SK-N-MC (cell line): ENCODE data around the gene KRT33B.
"Not testable (repeated sequence)": the region's sequence is repeated elsewhere in the genome, so short reads cannot be mapped to it uniquely, and the experiment has no call there.

Source experiments
- DNase-seq: peaks from one replicate; pipeline ENCODE4 v3.0.0-alpha.2; 2011; ENCODE audit warnings: low read depth, low spot score
- H3K27ac ChIP-seq: fragments of 200-600 bp; sonication (generic); 2 replicates; pipeline ENCODE4 v1.5.1; 2016; ENCODE audit warnings: mixed run types
- H3K36me3 ChIP-seq: fragments of 200-600 bp; sonication (generic); 2 replicates; pipeline ENCODE4 v1.6.1; 2017; ENCODE audit warnings: antibody characterized with exemption, low read length, mixed read lengths; ENCODE audit not compliant: insufficient read depth
- H3K4me3 ChIP-seq: fragments of 200-600 bp; sonication (generic); 2 replicates; pipeline ENCODE4 v1.5.1; 2016
- H3K9ac ChIP-seq: fragments of 200-600 bp; sonication (generic); 2 replicates; pipeline ENCODE4 v1.8.0; 2017; ENCODE audit warnings: mixed run types, mixed read lengths; ENCODE audit not compliant: insufficient read length
- H3K9me3 ChIP-seq: fragments of 200-600 bp; sonication (generic); 2 replicates; pipeline ENCODE4 v1.6.1; 2017; ENCODE audit warnings: low read depth, mild to moderate bottlenecking, antibody characterized with exemption, low read length, moderate library complexity, mixed read lengths
- EZH2 ChIP-seq: fragments of 200-600 bp; sonication (generic); IDR thresholded peaks from one replicate; pipeline ENCODE4 v1.6.1; 2017; ENCODE audit warnings: antibody characterized with exemption
- FOXP2 ChIP-seq: optimal IDR thresholded peaks from 2 replicates; pipeline ENCODE3; 2011; ENCODE audit warnings: mild to moderate bottlenecking, moderate library complexity; ENCODE audit not compliant: insufficient read depth; ENCODE audit errors: extremely low read length, control extremely low read depth
- POLR2AphosphoS5 ChIP-seq: IDR thresholded peaks from 2 replicates; pipeline ENCODE4 v1.6.1; 2012; ENCODE audit warnings: mild to moderate bottlenecking, low read depth, low read length, borderline replicate concordance

The KRT33B gene

DNA sequence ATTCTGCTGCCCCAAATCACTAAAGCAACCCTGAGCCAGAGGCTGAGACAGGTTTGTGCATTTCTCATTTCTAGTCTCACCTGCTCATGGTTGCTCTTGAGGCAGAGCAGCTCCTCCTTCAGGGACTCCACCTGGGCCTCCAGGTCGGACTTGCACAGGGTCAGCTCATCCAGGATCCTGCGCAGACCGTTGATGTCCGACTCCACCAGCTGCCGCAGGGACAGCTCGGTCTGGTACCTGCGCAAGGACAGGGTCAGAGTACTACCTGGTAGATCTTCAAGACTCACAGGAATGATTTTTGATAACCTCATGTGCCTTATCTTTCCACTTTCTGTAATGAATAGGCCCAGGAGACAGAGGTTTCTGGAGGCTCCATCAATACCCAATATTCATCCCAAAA is 26.7 kb upstream of the KRT33B start:
- no peak for DNase-seq
- TF ChIP-seq POLR2AphosphoS5 (no peak), FOXP2 (no peak), EZH2 (no peak)
- no peaks in the 10 kb centered on the region for H3K9me3 ChIP-seq
- H3K4me3 ChIP-seq: no peak overlapping the region
- H3K9ac ChIP-seq: no peak overlapping the region
- no peak overlapping the region for H3K27ac ChIP-seq
- no peaks in the 10 kb centered on the region for H3K36me3 ChIP-seq

- Histone ChIP-seq H3K4me3 (no peak overlapping the region), H3K36me3 (no peaks in the 10 kb centered on the region), H3K9me3 (no peaks in the 10 kb centered on the region), H3K9ac (no peak overlapping the region), H3K27ac (no peak overlapping the region)
- TF ChIP-seq FOXP2: no peak
- TF ChIP-seq EZH2: no peak
- no peak for TF ChIP-seq POLR2AphosphoS5
- DNase-seq: no peak
These were observed 26.0 kb upstream of the KRT33B start for GRCh38 chr17:41395611-41396010.

DNA sequence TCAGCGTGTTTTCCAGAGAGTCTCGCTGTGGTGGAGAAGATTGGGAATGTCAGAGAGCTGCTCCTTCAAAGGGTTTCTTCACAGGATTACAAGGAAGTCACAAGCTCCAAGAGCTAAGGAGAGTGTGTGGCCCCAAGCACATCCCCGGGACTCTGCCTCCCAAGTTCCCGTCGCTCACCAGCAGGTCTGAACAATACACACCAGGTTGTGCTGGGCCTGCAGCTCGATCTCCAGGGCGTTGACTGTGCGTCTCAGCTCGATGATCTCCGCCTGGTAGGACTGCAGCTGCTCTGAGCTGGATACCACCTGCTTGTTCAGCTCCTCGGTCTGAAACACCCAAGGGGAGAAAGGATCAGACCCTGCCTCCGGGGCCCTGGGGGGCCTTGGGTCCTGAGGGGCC is 25.4 kb upstream of the KRT33B start:
- H3K36me3 ChIP-seq, DNase-seq, H3K9me3 ChIP-seq, H3K27ac ChIP-seq, H3K4me3 ChIP-seq, H3K9ac ChIP-seq: not testable (repeated sequence)

DNA sequence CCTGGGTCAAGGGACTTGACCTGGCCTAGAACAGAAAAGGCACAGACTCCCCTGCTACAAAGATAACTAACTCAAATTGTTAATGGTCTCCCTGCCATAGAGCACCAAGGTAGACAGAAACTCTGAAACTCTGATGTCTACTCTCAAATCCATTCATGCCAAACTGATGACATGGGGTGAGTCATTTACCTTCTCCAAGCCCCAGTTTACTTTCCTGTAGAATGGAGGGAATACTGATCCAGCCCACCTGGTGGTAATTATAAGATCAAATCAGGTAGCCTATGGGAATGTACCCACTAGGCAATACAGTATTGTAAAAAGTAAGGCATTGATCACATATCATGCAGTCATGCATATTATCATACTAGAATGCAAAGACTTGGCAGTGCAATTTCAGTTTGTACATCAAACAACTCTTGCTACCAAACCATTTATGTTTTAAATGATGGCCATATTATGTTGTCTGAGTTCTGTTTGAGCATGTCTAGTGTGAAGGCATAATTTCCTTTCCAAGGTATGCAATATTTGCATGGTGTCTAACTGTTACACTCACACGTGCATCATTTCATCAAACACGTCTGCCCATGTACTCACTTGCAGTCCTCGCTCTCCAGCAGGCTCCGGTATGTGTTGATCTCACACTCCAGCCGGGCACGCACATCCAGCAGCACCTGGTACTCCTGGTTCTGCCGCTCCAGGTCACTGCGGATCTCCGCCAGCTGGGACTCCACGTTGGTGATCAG is 24.8 kb upstream of the KRT33B start:
- Histone ChIP-seq H3K36me3 (no peaks in the 10 kb centered on the region), H3K27ac (no peak overlapping the region), H3K4me3 (no peak overlapping the region), H3K9ac (no peak overlapping the region), H3K9me3 (no peaks in the 10 kb centered on the region)
- DNase-seq: no peak
- TF ChIP-seq FOXP2: no peak
- no peak for TF ChIP-seq POLR2AphosphoS5
- TF ChIP-seq EZH2: no peak

DNA sequence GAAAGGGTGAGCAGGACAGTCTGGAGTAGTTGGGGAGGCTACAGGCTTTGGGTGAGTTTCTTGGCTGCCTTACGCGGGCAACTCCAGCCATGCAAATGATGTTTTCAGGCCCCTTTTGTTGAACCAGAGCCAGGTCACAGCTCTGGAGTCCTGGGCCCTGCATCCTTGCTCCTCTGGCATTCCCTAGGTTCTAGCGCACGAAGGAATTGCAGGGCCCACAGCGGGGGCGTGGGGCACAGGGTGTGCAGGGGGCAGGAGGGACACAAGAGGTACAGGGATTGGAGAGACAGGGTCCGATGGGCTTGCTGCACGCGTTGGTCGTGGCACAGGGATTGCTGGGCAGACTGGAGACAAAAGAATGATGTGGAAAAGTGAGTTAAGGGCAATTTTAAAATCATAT is 24.2 kb upstream of the KRT33B start:
- no peak overlapping the region for H3K27ac ChIP-seq
- DNase-seq: no peak
- H3K9me3 ChIP-seq: no peaks in the 10 kb centered on the region
- H3K9ac ChIP-seq: no peak overlapping the region
- no peak overlapping the region for H3K4me3 ChIP-seq
- no peaks in the 10 kb centered on the region for H3K36me3 ChIP-seq
- TF ChIP-seq EZH2: no peak
- no peak for TF ChIP-seq FOXP2
- no peak for TF ChIP-seq POLR2AphosphoS5

- Histone ChIP-seq H3K27ac (no peak overlapping the region), H3K9ac (no peak overlapping the region)
These were observed 23.7 kb upstream of the KRT33B start for GRCh38 chr17:41393294-41393693.

DNA sequence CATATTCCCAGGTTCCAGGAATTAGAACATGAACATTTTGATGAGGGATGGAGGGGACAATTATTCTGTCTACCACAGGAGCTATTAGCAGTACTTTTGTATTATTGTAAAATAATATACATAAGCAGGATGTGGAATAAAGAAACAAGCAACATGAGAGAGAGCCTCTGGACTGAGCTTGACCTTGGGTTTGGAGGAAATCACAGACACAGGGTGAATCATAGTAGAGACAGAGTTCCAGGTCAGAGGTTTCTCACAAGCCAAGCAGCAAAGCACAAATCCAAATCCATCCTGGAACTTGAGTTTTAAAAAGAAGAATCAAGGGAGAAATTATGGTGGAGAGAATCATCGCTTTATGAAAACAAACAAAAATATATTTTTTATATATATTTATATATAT is 22.7 kb upstream of the KRT33B start:
- no peak for DNase-seq
- no peak overlapping the region for H3K27ac ChIP-seq
- H3K36me3 ChIP-seq: no peaks in the 10 kb centered on the region
- no peaks in the 10 kb centered on the region for H3K9me3 ChIP-seq
- H3K9ac ChIP-seq: no peak overlapping the region
- TF ChIP-seq POLR2AphosphoS5 (no peak), FOXP2 (no peak), EZH2 (no peak)
- H3K4me3 ChIP-seq: no peak overlapping the region

More at GRCh38 chr17:41393294-41393693, 23.7 kb upstream of the KRT33B start:
- Histone ChIP-seq H3K9me3 (no peaks in the 10 kb centered on the region), H3K4me3 (no peak overlapping the region), H3K36me3 (no peaks in the 10 kb centered on the region)
- no peak for DNase-seq
- TF ChIP-seq FOXP2 (no peak), EZH2 (no peak), POLR2AphosphoS5 (no peak)

- H3K36me3 ChIP-seq: peaks cover 1% of the 10 kb centered on the region; the same call in 1 of the 2 replicates
- no peak overlapping the region for H3K27ac ChIP-seq
- H3K9me3 ChIP-seq: no peaks in the 10 kb centered on the region; the same call in 1 of the 2 replicates
- no peak for DNase-seq
- TF ChIP-seq EZH2 (no peak), FOXP2 (no peak), POLR2AphosphoS5 (no peak)
- H3K9ac ChIP-seq: no peak overlapping the region
- H3K4me3 ChIP-seq: no peak overlapping the region
These were observed 21.9 kb upstream of the KRT33B start for GRCh38 chr17:41391535-41391934.

- H3K36me3 ChIP-seq: peaks cover 5% of the 10 kb centered on the region; the same call in 1 of the 2 replicates
- DNase-seq: no peak
- TF ChIP-seq EZH2 (no peak), POLR2AphosphoS5 (no peak)
These were observed 20.9 kb upstream of the KRT33B start for GRCh38 chr17:41390411-41390938.

More at GRCh38 chr17:41390411-41390938, 20.9 kb upstream of the KRT33B start:
- Histone ChIP-seq H3K27ac (no peak overlapping the region), H3K4me3 (no peak overlapping the region), H3K9me3 (no peaks in the 10 kb centered on the region; the same call in 1 of the 2 replicates), H3K9ac (no peak overlapping the region)
